HUES48 (cell line): ENCODE measurements around the gene RAB31.

ENCODE experiments used
- H3K27ac ChIP-seq: one replicate; pipeline ENCODE4 v1.7.0; 2013; ENCODE audit warnings: low read depth, low read length, inconsistent platforms
- H3K27me3 ChIP-seq: 2 replicates; pipeline ENCODE4 v1.6.1; 2013; ENCODE audit warnings: mild to moderate bottlenecking, low read length; ENCODE audit not compliant: control insufficient read depth, insufficient read depth
- H3K36me3 ChIP-seq: 2 replicates; pipeline ENCODE4 v1.6.1; 2013; ENCODE audit warnings: low read length; ENCODE audit not compliant: control insufficient read depth, insufficient read depth
- H3K4me1 ChIP-seq: 2 replicates; pipeline ENCODE4 v1.6.1; 2013; ENCODE audit warnings: mild to moderate bottlenecking, low read length; ENCODE audit not compliant: control insufficient read depth, insufficient read depth
- H3K4me3 ChIP-seq: 2 replicates; pipeline ENCODE4 v1.5.1; 2013; ENCODE audit warnings: mild to moderate bottlenecking, low read depth, low read length
- H3K9ac ChIP-seq: 2 replicates; pipeline ENCODE4 v1.6.1; 2013; ENCODE audit warnings: mild to moderate bottlenecking, low read depth, low read length, moderate library complexity
- H3K9me3 ChIP-seq: 2 replicates; pipeline ENCODE4 v1.6.1; 2013; ENCODE audit warnings: low read length; ENCODE audit not compliant: control insufficient read depth, insufficient read depth

The RAB31 gene

DNA sequence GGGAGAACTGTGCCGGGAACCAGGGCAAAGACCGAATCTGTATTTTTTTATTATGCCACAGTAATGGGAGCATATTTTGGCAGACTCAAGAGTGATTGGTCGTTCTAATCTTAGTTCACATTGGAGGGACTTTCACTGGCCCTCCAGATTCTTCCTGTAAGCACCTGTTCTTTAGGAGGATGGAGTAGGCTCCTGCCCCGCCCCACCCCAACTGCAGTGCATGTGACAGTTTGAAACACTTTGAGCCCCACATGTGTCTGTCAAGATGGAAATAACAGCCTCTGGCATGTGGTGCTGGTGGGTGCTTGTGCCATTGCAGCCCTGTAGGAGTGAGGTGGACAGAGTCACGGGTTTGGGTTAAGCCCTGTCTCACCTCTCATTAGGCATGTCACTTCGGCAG lies 134.3 kb downstream of the RAB31 start:
- H3K27me3 ChIP-seq: no peaks in the 10 kb centered on the region
- H3K9me3 ChIP-seq: no peaks in the 10 kb centered on the region
- no peak overlapping the region for H3K9ac ChIP-seq
- no peaks in the 10 kb centered on the region for H3K36me3 ChIP-seq
- no peak overlapping the region for H3K27ac ChIP-seq
- H3K4me3 ChIP-seq: no peak overlapping the region
- peaks cover 21% of the 10 kb centered on the region for H3K4me1 ChIP-seq

DNA sequence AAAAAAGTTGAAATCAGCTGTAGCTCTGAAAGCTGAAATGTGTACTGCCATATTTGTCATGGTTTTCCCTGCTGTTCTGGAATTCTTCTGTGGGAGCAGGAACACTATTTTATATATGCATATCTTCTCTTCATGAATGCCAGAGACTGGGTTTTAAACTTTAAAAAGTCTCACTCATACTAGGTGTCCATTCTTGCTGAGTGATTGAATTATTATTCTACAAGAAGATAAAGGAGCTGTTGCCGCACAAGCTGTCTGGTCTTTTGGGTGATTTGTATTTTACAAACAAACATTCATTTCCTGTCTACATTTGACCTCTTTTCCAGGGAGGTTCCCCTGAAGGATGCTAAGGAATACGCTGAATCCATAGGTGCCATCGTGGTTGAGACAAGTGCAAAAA lies 137.2 kb downstream of the RAB31 start:
- Histone ChIP-seq H3K36me3 (no peaks in the 10 kb centered on the region), H3K27me3 (no peaks in the 10 kb centered on the region), H3K4me3 (no peak overlapping the region), H3K9me3 (no peaks in the 10 kb centered on the region), H3K9ac (no peak overlapping the region), H3K27ac (no peak overlapping the region), H3K4me1 (peaks cover 12% of the 10 kb centered on the region)

GRCh38 chr18:9846162-9846925 lies 138.2 kb downstream of the RAB31 start:
- H3K27ac ChIP-seq: no peak overlapping the region
- H3K9ac ChIP-seq: no peak overlapping the region
- no peaks in the 10 kb centered on the region for H3K36me3 ChIP-seq
- no peaks in the 10 kb centered on the region for H3K27me3 ChIP-seq
- peaks cover 12% of the 10 kb centered on the region for H3K4me1 ChIP-seq
- no peak overlapping the region for H3K4me3 ChIP-seq
- no peaks in the 10 kb centered on the region for H3K9me3 ChIP-seq

DNA sequence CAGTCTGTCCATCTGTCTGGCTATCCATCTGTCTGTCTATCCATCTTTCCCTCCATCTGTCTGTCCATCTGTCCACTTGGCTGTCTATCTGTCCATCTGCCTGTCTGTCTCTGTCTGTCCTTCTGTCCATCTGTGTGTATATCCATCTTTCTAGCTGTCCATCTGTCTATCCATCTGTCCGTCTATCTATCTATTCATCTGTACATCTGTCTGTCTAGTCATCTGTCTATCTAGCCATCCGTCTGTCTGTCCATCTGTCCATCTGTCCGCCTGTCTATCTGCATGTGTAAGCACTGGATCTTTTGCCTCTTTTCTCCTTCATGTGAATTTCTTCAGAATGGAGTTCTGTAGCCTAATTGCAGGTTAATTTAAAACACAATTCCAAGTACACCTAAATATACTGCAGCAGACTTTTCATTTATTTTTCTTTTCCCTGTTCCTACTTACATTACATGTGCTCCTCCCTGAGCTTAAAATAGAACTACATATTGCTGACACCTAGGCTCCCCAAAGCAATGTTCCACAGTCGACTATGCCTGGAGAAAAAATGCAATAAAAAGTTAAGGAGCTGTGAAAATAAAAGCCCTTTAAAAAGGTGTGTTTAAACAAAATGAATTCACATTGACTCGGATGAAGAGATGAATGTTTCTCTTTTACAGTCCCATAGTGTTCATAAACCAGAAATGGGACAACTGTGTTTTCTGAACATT lies 140.2 kb downstream of the RAB31 start:
- H3K9me3 ChIP-seq: peaks cover 4% of the 10 kb centered on the region; the same call in 1 of the 2 replicates
- H3K36me3 ChIP-seq: no peaks in the 10 kb centered on the region
- peaks cover 12% of the 10 kb centered on the region for H3K4me1 ChIP-seq
- no peak overlapping the region for H3K4me3 ChIP-seq
- no peaks in the 10 kb centered on the region for H3K27me3 ChIP-seq
- H3K9ac ChIP-seq: no peak overlapping the region
- H3K27ac ChIP-seq: no peak overlapping the region

GRCh38 chr18:9849407-9850283 lies 141.5 kb downstream of the RAB31 start:
- peaks cover 6% of the 10 kb centered on the region; the same call in 1 of the 2 replicates for H3K4me1 ChIP-seq
- no peaks in the 10 kb centered on the region for H3K27me3 ChIP-seq
- no peak overlapping the region for H3K9ac ChIP-seq
- H3K36me3 ChIP-seq: no peaks in the 10 kb centered on the region
- no peak overlapping the region for H3K4me3 ChIP-seq
- H3K9me3 ChIP-seq: peaks cover 4% of the 10 kb centered on the region; the same call in 1 of the 2 replicates
- H3K27ac ChIP-seq: no peak overlapping the region

DNA sequence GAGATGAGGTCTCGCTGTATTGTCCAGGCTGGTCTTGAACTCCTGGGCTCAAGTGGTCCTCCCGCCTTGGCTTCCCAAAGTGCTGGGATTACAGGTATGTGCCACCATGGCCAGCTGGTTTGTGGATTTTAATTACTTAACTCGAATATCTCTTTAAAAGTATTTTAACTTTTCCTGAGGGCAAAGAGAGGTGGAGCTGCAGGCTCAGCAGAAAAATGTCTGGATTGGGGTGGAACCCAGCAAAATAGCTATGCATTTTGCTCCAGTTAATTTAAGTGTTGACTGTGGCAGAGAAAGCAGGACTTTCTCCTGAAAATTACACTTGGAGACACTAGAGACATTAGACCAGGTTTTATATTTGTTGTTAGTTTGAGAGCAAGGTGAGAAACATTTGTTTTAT lies 142.2 kb downstream of the RAB31 start:
- no peak overlapping the region for H3K27ac ChIP-seq
- peaks cover 4% of the 10 kb centered on the region; the same call in 1 of the 2 replicates for H3K9me3 ChIP-seq
- no peak overlapping the region for H3K4me3 ChIP-seq
- no peaks in the 10 kb centered on the region for H3K27me3 ChIP-seq
- H3K9ac ChIP-seq: no peak overlapping the region
- H3K36me3 ChIP-seq: no peaks in the 10 kb centered on the region
- H3K4me1 ChIP-seq: peaks cover 6% of the 10 kb centered on the region; the same call in 1 of the 2 replicates

DNA sequence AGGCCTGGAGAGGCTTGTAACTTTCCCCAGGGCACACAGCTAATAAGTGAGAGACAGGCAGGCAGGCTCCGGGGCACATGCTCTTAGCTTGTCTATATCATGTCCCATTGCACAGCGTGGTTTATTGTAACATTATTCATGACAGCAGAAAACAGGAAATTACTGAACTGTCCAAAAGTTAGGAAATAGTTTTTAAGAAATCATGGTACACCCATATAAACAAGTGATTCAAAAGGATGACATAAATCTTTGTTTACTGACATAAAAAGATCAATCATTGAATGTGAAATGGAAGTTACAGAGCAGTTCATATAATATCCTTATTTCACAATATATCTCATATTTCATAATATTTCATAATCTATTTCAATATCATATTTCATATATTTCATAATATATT lies 143.4 kb downstream of the RAB31 start:
- no peak overlapping the region for H3K27ac ChIP-seq
- peaks cover 6% of the 10 kb centered on the region; the same call in 1 of the 2 replicates for H3K4me1 ChIP-seq
- H3K9ac ChIP-seq: no peak overlapping the region

GRCh38 chr18:9852266-9853081 lies 144.4 kb downstream of the RAB31 start:
- no peak overlapping the region for H3K4me3 ChIP-seq
- H3K36me3 ChIP-seq: no peaks in the 10 kb centered on the region
- no peak overlapping the region for H3K27ac ChIP-seq
- no peaks in the 10 kb centered on the region for H3K27me3 ChIP-seq
- H3K9ac ChIP-seq: no peak overlapping the region
- H3K4me1 ChIP-seq: peaks cover 6% of the 10 kb centered on the region; the same call in 1 of the 2 replicates
- peaks cover 4% of the 10 kb centered on the region; the same call in 1 of the 2 replicates for H3K9me3 ChIP-seq

More for the DNA sequence above, 143.4 kb downstream of the RAB31 start:
- Histone ChIP-seq H3K36me3 (no peaks in the 10 kb centered on the region), H3K4me3 (no peak overlapping the region), H3K9me3 (peaks cover 4% of the 10 kb centered on the region; the same call in 1 of the 2 replicates), H3K27me3 (no peaks in the 10 kb centered on the region)

DNA sequence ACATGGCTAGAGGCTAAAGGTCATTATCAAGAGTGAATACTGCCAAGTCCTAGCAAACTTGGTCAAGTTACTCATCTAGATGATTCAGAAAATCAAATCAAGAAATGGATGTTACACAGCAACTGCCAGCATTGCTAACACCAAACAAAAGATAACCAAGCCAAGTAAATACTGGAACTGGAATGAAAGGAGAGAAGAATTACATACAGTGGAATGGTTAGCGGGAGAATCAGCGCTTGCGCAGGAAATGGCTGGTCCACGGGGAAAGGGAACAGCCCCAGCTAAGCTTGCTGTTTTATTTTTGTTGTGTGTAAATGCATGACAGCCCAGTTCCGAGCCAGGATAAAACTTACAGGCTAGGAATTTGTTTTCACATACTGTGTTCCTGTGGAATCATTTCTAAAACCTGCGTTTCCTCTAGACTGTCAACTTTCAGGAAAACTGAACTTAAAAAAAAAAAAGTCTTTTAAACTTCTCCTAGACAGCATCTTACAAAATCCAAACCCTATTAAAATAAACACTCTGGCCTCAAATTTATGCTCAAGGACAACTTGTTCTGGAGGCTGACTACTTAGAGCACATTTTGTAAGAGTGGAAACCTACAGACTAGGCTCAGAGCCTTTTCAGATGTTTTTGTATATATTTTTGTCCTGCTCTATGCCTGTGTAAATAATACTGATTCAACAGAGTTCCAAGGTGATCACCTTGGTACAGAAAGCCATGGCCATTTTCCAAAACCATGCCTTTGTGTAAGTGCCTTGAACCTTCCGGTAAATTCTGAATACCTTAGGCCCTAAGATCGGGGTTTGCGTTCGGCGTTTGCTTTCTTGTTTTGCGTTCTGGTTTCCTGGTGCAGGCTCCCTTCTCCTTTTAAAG lies 146.9 kb downstream of the RAB31 start:
- Histone ChIP-seq H3K4me1 (no peaks in the 10 kb centered on the region), H3K27ac (no peak overlapping the region), H3K4me3 (no peak overlapping the region)

More for the DNA sequence above, 146.9 kb downstream of the RAB31 start:
- Histone ChIP-seq H3K27me3 (no peaks in the 10 kb centered on the region), H3K9ac (no peak overlapping the region), H3K9me3 (peaks cover 4% of the 10 kb centered on the region; the same call in 1 of the 2 replicates), H3K36me3 (no peaks in the 10 kb centered on the region)
